HG02943 (cell line): Measurements from ENCODE around the gene NECAP2.
"Not testable (repeated sequence)": the region's sequence is repeated elsewhere in the genome, so short reads cannot be mapped to it uniquely, and the experiment has no call there.

Experiments
- ATAC-seq: cut with Tn5 transposase; IDR thresholded peaks from one replicate; pipeline ENCODE4 v1.9.1; 2021; ENCODE audit warnings: mild to moderate bottlenecking, low read depth, moderate library complexity; ENCODE audit not compliant: unreplicated experiment

NECAP2 gene

GRCh38 chr1:16492937-16493336 lies 52.4 kb downstream of the NECAP2 start:
- not testable (repeated sequence) for ATAC-seq

DNA sequence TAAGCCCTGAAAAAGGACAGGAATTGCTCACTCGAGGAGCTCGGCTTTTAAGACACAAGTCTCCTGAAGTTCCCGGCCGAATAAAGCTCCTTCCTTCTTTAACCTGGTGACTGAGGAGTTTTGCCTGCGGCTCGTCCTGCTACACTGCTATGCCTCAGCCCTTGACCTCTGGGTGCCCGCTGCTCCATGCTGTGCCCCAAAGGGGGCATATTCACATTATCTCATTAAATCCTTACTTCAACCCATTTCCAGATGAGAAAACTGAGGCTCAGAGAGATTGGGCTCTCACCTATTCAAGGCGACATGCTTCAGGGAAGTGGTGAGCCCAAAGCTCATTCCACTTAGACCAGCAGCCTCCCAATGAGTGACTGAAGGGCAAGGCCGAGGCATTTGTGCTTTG lies 53.2 kb downstream of the NECAP2 start:
- not testable (repeated sequence) for ATAC-seq

GRCh38 chr1:16497474-16497904 lies 57.0 kb downstream of the NECAP2 start:
- ATAC-seq: not testable (repeated sequence)

GRCh38 chr1:16498047-16498446 lies 57.5 kb downstream of the NECAP2 start:
- not testable (repeated sequence) for ATAC-seq

DNA sequence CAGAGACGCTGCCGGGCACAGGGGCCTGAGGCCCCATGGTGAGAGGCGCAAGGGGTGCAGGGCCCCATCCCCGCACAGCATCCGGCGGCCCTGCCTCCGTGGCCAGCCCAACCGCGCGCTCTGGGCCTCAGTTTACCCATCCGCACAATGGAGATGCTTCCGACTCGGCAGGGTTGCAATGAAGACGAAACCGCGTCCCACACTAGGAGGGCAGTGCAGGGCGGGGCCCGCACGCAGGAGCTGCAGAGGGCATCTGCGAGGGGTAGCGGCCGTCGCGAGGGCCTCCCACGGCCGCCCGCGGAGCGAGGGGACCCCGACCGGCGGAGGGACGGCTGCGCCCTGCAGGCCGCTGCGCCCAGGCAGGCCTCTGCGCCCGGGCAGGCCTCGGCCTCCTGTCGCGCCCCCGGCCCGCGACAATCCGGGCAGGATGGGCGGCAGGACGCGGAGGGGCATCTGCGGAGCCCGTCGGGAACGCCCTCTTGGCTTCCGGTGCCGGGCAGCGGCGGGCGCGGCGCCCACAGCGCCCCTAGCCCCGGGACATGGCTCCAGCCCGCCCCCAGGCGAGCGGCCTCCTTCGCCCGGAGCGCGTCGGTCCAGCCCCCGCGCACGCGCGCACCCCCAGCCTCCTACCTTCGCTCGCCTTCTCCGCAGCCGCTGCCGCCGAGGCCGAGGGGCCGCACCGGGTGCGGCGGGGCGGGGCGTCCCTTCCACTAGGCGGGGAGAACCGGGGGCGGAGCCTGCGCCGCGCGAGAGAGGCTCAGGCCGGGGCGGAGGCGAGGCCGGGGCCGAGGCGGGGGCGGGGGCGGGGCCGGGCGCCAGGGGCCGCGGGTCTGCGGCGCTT lies 58.3 kb downstream of the NECAP2 start:
- ATAC-seq: peak; percentile 67

GRCh38 chr1:16500466-16500865 lies 59.9 kb downstream of the NECAP2 start:
- not testable (repeated sequence) for ATAC-seq

DNA sequence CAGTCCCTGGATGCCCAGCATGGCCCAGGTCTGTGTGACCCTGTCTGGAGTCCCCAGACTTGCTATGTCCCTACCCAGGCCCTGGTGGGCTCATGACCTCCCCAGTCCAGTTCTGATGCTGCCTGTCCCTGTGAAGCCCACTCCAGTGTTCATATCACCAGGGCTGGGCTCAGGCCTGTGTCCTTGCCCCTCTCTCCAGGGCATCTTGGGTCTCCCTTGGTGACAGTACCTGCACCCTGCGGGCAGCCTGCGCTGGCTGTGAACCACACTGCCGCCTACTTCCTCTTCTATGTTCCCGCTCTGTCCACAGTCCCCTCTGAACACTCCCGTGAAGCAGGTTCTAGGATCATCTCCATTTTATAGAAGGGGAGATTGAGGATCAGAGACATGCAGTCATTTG lies 60.5 kb downstream of the NECAP2 start:
- ATAC-seq: not testable (repeated sequence)

DNA sequence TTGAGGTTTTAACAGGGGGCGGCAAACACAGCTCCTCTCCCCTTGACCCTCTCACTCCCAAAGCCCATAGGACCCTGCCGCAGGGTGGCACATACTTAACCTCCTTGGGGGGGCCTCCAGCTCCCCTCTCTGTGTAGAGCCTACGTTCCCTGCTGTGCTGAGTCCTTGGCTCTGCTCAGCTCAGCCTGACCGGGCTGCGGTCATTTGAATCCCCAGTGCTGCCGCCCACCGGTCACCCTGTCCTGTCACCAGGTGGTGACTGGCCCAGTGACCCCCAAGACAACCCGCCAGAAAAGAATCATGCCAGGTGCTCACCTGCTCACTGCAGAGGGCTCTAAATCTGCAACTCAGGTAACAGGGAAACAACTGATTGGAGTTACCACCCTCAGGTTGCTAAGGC lies 60.9 kb downstream of the NECAP2 start:
- ATAC-seq: not testable (repeated sequence)

DNA sequence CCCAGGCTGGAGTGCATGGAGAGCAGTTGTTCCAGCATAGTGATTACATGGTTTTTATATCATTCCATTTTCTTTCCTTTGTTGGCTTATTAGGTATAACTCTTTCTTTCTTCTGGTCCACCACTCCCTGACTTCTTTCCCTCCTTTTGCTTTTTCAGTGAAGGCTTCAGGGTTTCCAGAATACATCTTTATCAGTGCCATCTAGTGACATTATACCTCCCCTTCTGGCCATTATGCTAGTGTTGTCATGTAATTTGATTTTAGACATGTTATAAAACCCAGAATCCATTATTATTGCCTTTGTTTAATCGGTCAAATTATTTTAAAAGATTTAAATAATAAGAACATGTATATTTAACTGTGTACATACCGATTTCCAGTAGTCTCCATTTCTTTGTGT lies 63.0 kb downstream of the NECAP2 start:
- no peak for ATAC-seq

DNA sequence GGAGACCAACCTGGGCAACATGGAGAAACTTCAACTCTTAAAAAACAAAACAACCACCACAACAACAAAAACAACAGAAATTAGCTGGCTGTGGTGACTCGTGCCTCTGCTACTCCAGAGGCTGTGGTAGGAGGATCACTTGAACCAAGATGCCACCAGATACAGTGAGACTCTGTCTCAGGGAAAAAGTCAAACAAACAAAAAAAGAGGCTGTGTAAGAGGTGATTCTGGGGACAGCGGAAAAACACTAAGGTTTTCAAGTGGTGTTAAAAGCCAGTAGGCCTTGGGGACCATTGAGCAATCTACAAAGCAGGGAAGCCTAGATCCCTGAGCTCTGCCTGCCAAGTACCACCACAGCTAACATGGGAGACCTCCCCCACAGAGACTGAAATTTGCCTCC lies 65.3 kb downstream of the NECAP2 start:
- not testable (repeated sequence) for ATAC-seq

DNA sequence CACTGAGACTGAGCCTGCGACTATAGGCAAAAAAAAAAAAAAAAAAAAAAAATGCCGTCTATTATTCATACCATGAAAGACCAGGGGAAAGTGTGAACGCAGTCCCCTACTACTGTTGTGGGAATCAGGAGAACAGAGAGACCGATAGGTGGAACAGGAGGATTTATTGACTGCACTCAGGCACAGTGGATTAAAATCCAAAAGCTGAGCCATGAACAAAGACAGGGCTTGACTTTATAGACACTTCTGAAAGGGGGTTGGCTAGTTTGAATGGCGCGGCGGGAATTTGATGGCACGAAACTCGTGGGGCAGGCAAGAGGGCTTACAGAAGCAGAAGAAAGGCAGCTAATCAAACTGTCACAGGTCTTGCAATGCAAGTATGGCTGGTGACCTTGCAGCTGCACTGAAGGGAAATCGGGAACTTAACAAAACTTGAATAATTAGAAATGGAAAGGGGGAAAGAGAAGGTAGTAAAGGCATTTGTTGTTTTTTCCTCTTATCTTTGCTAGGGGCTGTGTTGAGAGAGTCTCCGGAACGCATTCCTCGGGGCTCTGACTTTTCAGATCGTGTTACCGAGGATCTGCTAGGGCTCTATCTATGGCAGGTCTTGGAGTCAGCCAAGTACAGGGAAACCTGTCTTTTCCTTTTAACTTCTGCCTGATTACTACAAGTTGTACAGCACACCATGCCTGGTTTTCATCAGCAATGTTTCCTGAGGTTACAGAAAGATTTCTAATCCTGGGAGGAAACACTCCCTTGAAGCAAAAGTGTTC lies 66.0 kb downstream of the NECAP2 start:
- not testable (repeated sequence) for ATAC-seq

- ATAC-seq: not testable (repeated sequence)
These were observed 68.4 kb downstream of the NECAP2 start for GRCh38 chr1:16508861-16509445.
